A673 (cell line): ENCODE measurements around the gene CCDC97.

Experiments
- CTCF ChIP-seq: fragments of 300-800, 200-600 bp; sonication (generic); conservative IDR thresholded peaks from 2 replicates; pipeline ENCODE4 v1.5.1; 2017; ENCODE audit warnings: low read depth, mild to moderate bottlenecking, antibody characterized with exemption, low read length, moderate library complexity, mixed read lengths
- EZH2 ChIP-seq: fragments of 200-600 bp; sonication (generic); IDR thresholded peaks from 2 replicates; pipeline ENCODE4 v1.6.1; 2017; ENCODE audit warnings: borderline replicate concordance, low read depth, mild to moderate bottlenecking, mixed read lengths, antibody characterized with exemption, low read length; ENCODE audit not compliant: poor library complexity, severe bottlenecking

DNA sequence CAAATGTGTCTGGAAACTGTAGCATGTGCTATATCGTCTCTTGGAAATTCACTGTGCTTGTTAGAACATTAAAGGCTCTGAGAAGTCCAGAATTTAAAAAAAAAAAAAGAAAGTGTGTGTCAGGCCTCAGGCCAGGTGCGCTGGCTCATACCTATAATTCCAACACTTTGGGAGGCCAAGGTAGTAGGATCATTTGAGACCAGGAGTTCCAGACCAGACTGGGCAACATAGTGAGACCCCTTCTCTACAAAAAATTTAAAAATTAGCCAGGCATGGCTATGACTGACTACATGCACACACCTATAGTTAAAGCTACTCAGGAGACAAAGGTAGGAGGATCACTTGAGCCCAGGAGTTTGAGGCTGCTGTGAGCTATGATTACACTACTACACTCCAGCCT is 40.9 kb upstream of the CCDC97 start:
- TF ChIP-seq CTCF (no peak), EZH2 (no peak)
